Suppressor macrophage (primary cell): ENCODE results near the gene MEGF10.

Source experiments
- DNase-seq, 4 experiments: peaks; one replicate each; pipeline ENCODE4 v3.0.0-alpha.2; 2020 to 2022

MEGF10 gene

DNA sequence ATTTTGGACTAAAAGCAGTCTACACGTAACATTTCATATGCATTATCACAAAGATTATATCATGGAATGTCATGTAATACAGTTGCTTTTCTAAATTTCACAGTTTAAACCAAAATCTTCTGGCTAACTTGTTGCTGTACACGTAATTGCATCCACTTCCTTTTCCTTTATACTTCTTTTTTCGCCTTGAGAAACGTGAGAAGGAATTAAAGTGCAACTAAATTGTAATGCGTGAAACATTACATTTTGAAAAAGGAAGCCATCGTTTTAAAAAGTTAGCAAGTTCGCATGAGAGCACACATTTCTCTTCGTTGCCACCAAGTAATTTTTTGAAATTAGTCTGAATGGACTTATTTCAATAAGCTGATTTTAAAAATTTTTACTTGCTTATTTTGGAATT is 80.0 kb downstream of the MEGF10 start:
- no peak for DNase-seq

DNA sequence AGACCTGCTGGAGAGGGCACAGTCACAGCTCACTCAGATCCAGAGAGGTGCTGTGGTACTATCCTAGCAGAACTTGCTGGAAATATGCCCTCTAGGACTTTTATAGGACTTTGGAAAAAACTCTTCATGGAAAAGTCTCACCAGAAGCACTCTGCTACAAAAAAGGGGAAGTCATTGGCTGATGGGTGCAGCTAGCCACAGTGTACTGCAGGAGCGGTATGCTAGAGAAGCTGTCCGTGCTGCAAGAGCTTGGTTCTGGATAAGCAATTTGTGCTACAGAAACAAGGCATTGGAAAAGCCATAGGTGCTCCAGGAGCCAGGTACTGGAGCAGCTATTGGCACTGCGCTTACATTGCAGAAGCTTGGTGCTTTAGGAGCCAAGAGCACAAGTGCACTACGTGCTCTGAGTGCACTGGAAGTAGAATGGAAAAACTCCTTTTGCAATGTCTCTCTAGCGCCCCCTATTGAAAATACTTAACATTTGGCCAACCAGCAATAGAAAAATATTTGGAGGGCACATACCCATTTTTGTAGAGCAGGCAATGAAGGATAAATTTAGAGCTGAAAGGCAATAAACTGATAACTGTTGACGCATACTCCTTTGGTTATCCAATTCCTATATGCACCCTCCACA is 83.4 kb downstream of the MEGF10 start:
- peak; percentile 34 to 64 (median 56) for DNase-seq

DNA sequence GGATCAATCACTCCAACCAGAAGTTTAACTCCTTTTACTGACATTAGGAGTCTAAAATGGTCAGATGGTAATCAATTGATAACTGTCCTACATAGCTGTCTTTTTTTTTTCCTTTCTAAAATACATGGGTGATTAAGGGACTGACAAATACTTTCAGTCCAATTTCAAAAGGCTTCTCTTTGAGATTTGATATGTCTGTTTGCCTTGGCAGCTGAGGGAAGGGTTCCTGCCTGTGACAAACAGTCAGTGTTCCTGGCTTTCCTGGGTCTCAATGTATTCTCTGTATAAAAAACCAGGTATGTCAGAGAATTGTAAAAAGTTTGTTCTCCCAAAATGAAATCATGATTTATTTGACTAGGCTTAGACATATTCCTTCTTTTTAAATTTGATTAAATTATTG is 84.5 kb downstream of the MEGF10 start:
- no peak for DNase-seq

DNA sequence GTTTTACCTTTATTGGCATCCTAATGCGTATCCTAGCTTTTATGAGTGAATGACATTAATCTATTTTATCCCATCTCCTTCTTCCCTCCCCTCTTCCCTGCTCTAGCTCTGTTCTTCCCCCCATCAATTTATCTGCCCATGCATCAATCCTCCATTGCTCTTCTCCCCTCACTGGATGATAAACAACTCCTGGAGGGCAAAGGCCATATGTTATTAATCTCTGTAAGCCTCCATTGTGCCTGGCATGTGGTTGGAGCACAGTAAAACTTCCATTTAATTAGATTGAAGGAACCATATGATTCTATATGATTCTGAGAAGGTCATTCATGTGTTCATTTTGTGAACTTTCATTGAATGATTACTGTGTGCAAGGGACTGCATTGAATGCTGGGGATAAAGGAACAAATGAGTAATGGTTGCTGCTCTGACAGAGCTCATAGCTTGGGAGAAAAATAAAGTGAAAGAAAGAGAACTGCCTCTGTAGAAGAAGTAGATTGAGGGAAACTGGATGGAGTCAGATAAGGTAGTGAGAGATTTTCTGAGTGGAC is 85.0 kb downstream of the MEGF10 start:
- no peak for DNase-seq

DNA sequence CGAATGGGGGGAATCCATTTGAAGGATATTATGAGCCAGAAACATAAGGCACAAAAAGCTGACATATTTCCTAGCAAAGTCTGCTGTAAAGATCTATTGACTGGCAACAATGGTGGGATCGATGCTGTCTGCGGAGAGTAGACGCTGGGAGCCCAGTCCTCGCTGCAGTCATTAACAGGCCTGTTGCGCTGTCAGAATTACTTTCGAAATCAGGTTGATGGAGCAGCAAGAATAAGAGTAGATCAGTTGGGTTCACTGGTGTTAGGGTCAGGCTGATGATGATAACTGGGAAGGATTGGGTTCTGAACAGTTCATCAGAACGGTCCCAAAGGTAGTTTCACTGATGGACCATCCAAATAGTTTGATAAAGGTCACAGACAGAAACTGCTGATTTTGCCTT is 87.1 kb downstream of the MEGF10 start:
- DNase-seq, result no peak

DNA sequence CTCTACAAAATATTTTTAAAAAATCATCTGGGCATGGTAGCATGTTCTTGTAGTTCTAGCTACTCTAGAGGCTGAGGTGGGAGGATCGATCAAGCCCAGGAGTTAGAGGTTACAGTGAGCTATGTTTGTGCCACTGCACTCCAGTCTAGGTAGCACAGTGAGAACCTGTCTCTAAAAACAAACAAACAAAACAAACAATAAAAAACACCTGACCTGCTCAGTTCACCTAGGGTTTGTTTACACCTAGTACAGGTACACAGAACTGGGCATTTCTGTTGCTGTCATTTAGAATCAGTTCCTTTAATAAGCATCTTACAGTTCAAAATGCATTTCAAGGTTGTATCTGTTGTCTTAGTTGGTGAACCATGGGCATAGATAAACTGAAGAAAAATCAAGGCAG is 95.3 kb downstream of the MEGF10 start:
- no peak for DNase-seq

DNA sequence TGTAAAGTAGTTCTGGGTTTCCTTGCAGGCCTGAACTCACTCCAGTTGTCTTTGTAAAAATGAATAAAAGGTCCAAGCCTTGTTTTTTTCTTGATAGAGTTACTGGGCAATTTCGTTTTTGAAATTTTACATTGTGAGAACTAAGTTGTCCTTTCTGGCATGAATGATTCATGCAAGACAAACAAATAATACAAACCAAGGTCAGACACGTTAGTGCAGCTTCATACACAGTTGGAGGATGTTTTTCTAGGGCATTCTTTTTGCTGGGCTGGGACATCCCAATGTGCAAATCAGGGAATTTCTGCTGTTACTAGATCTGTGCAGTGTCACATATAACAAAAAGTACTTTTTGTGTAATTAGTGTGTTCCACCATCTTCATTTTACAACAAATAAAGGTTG is 96.0 kb downstream of the MEGF10 start:
- DNase-seq, result no peak

DNA sequence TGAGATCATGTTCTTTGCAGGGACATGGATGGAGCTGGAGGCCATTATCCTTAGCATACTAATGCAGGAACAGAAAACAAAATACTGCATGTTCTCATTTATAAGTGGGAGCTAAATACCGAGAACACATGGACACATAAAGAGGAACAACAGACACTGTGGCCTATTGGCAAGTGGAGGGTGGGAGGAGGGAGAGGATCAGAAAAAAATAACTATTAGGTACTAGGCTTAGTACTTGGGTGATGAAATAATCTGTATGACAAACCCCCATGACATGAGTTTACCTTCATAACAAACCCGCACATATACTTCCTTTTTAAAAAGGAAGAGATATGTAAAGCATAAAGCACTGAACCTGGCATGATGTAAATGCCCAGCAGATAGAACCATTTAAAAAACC is 99.0 kb downstream of the MEGF10 start:
- peak; percentile 28 to 64 (median 56) for DNase-seq

DNA sequence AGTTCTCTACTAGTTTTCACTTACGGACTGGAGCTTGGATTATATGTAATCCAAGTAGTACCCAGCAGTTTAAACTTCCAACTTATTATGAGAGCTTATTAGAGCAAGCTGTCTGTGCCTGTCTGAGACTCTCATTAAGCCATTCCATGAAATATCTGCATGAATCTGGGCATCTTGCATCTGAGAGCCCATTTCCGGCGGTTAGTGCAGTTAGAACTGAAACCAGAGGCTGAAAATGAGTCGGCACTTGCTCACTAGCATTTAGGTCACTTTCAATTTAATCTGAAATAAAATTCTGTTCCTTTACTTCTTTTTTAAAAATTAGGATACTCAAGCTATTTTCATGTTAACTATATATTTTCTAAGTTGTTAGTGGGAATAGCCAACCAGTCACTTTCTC is 102.2 kb downstream of the MEGF10 start:
- DNase-seq, result peak in 2 of 4 experiments; percentile 6 to 14

DNA sequence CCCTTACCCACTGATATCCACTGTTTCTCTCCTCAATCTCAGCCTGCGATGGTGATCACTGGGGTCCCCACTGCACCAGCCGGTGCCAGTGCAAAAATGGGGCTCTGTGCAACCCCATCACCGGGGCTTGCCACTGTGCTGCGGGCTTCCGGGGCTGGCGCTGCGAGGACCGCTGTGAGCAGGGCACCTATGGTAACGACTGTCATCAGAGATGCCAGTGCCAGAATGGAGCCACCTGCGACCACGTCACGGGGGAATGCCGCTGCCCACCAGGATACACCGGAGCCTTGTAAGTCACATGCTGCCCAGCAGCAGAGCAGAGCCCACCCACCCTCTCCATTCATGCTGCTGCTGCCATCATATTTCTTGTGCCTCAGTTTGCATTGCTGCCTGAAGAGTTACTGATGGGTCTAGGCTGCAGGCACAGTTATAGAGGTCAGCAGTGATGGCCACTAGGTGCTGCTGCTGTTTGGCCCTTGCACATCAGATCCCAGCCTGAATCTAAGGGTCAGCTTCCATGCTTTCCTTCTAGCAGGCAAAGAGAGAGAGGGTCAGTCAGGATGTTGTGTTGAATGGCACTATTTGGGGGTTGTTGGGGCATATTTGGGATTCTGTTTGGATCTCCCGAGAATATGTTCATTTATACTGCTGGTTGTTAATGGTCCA is 106.0 kb downstream of the MEGF10 start:
- DNase-seq, result no peak

DNA sequence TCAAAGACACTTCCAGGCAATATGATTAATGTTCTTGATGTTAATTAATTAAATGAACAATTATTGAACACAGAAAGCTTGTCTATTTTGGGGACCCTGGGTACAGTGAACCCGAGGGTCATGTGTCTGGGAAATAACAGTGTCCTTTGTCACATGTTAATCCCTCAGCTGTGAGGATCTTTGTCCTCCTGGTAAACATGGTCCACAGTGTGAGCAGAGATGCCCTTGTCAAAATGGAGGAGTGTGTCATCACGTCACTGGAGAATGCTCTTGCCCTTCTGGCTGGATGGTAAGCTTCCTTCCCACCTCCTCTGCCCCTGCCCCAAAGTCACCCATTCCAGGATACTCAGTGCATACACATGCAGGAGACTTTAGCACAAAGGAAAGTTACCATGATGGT is 107.9 kb downstream of the MEGF10 start:
- no peak for DNase-seq

DNA sequence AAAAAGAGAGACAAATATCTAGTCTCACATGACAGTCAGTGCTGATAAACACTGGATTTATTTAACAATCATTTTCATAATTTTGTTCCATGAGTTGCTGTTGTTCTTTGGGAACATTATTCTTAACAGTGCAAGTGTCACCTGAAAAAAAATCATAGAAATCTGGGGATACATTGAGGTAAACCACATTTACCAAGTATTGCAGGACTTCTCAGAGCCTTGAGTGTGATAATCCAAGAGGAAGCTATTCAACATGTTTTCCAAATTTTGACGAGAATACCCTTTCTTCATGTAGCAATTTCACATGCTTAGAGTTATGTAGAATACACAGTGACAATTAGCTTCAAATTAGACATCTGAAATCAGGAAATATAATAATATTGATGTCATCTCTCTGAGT is 108.5 kb downstream of the MEGF10 start:
- DNase-seq, result no peak

DNA sequence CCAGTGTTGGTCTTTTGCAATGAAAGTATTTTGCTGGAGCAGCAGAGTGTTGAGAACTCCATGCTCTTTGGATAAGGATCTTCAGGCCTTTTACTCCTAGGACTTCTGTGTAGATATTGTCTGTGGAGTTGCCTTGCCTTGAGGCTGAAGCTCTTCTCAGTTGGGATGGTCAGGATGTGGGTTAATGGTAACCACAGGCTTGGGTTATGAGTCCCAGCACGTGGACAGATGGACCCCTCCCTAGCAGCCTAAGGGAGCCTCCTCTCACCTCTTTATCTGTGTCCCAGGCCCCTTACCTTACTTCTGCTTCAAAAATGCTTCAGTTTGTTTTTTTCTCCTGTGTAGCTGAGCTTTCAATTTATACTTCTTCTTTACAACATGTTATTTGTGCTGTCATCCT is 109.9 kb downstream of the MEGF10 start:
- no peak for DNase-seq

DNA sequence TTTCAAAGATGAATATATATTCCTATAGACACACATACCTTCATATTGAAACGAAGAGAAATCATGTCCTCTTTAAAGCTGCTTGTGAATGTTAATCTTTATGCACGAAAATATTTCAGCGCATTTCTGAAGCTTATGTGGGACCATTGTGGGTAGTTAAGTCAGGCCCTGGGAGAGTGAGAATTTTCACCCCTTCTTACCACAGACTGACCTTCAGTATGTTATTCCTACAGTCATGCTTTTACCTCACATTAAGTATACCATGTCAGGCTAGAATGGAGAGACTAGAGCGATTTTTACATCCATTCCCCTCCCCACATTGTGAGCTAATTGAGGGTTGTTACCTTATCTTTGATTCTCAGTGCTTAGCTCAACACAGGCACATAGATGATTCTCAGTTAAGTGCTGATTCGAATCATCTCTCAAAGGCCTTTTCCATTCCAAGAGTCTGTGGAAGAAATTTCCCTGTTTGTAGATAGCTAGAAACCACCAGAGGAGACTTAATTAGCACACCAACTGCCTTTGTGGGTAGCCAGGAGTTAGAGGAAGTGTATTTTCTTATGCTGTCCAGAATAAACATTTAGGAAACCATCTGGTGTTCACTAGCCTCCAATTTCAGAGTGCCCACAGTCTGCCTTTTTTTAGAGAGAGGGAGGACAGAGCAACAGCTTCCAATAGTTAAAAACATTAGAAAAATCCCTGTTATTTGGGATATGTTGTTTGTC is 110.5 kb downstream of the MEGF10 start:
- no peak for DNase-seq

DNA sequence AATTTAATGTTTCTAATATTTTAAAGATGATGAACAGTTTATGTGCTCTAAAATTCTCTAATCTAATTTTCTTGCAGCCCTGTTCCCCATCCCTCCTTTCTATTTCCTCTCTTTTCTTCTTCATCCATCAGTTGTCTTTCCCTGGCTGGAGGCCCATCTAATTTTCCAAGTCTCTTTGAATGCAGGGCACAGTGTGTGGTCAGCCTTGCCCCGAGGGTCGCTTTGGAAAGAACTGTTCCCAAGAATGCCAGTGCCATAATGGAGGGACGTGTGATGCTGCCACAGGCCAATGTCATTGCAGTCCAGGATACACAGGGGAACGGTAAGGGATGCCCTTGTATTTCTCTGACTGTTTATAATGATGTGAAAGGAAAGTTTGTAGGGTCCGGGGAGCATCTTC is 111.8 kb downstream of the MEGF10 start:
- no peak for DNase-seq

DNA sequence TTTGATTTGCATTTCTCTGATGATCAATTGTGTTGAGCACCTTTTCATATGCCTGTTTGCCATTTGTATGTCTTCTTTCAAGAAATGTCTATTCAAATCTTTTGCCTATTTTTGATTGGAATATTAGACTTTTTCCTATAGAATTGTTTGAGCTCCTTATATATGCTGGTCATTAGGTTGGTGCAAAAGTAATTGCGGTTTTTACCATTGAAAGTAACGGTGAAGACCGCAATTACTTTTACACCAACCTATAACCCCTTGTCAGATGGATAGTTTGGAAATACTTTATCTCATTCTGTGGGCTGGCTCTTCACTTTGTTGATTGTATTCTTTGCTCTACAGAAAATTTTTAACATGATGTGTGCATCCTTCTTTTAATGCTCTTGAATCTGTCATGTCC is 113.6 kb downstream of the MEGF10 start:
- DNase-seq, result no peak

DNA sequence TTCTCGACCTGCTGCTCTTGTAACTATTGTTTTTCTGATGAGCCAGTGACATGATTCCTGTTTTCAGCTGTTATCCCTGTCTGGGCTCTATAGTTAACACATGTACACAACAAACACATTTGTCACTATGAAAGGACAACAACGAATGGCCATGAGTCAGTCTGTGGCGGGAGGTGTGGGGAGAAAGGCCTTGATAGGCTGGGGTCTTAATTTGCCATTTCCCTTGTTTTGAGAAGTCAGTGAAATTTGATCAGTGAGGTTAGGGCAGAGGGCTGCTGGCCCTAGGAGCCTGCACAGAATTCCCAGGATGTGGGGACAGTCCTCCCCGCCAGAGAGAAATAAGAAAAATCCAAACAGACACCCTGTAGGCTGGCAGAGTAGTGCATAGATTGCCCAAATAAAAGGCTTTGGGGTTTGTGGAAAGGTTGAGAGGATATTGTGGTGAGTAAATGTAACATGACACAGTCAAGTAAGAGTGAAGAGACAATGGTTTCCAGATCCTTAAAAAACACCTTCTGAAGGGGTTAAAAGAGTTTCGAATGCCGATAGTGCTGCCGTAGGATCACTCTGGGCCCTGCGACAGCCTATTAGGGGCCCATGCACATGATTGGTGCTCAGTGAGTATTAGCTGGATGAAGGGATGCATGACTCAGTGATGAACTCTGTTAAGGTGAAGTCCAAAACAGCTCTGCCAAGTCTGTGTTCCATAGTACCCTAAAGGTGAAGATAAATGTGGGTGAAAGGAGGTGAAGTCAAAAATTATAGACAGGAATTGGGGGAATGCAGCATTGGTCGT is 115.9 kb downstream of the MEGF10 start:
- DNase-seq, result no peak

DNA sequence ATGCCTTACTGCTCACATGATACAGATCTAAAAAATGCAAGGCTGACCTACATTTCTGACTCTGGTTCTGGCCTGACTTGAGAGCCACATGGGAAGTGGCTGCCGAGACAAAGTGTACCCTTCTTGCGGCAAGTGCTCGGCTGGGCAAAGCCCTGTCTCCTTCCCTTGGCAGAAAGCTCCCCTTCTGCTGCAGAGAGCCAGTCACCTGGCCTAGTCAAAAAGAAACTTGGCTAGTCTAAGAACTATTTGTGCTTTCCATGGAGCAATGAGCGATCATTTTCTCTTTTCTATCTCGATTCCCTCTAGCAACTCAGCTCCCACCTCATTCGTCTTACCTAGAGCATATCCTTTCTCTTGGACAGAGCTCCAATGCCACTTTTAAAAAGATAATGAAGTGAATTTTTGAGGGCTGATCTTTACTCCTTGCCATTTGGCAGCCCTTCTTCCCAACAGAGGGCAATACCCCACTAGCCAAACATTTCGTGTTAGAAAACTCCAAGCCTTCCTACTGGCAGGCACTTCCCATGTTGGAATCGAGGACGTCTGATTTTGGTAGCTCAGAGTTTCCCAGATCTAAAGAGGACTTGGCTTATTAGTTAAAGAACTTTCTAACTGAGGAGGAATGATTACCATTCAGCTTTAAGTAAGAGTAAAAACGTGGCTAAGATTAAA is 118.8 kb downstream of the MEGF10 start:
- no peak for DNase-seq

DNA sequence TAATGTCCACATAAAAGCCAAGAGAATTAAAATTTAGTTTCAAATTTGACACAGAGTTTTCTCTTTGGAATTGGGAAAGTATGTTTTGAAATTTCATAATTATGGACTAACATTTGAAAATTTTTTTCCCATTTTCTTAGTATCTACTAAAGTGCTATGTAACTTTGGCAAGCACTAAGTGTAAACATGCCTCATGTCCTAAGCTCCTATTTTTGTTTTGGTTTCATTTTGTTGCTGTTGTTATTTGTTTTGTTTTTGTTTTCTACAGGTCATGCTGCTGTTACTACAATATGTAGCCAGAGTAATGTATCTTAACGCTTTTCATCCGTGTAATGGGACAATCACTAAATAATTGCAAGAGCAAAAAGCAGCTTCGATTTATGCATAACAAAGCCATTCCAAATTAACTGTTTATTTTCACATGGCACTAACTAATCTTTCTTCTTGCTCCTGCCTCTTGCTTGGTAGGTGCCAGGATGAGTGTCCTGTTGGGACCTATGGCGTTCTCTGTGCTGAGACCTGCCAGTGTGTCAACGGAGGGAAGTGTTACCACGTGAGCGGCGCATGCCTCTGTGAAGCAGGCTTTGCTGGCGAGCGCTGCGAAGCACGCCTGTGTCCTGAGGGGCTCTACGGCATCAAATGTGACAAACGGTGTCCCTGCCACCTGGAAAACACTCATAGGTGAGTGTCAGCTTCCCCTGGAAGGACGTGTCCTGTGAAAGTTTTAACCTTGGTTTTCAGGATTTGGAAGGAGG is 119.5 kb downstream of the MEGF10 start:
- DNase-seq, result no peak

DNA sequence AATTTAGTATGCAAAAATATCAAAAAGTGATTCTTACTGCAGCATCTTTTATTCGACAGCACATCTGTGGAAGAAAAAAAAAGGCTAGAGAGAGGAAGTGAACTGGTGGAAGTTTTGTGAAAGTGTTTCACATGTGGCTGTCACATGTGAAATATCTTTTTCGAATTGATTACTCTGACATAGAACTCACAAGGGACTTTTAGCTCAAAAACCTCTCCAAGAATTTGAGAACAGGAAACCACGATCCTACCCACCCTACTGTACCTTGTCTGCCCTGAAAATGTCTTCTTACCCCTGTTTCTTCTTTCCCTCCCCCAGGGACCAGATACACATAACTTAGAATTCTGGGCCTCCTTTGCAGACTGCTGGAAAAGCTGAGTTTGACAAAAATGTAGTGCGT is 120.4 kb downstream of the MEGF10 start:
- DNase-seq, result no peak

DNA sequence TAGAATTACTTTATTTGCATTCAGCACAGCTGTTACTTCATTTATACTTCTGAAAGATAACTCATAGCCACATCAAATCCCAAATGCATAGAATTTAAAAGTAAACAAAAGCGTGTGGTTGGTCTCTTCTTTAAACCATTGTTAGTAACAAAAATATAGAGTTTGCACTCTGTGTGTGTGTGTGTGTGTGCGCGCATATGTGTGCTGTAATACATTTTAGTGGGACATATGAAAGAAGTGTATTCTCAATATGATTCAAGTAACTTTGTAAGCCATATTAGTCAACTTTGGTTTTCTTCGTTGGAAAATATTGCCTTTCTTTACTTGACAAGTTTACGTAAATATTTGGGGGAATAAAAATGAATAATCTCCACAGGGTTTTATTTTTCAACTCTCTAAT is 120.8 kb downstream of the MEGF10 start:
- DNase-seq, result no peak

DNA sequence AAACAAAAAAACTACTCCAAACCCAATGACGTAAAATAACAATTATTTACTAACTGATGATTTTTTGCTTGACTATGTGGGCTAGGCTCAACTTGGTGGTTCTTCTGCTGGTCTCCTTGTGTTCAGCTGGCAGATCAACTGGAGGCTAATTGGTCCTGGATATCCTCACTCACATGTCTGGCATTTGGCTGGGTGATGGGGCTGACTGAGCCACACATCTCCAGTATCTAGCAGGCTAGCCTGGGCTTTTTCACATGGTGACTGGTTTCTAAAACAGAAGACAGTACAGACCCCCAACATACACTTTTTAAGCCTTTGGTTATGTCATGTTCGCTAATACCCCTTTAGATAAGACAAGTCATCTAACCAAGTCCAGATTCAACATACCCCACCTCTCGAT is 122.1 kb downstream of the MEGF10 start:
- no peak for DNase-seq
